ENCODE results near the gene GADD45B. TPM values are rescaled to one million over a fixed set of nuclear protein-coding genes. Genes with fewer than 3 reads are reported as not detected.

GADD45B gene
- total RNA-seq, 2 donors from 2014 or later = 16.5 to 23.6 TPM

DNA sequence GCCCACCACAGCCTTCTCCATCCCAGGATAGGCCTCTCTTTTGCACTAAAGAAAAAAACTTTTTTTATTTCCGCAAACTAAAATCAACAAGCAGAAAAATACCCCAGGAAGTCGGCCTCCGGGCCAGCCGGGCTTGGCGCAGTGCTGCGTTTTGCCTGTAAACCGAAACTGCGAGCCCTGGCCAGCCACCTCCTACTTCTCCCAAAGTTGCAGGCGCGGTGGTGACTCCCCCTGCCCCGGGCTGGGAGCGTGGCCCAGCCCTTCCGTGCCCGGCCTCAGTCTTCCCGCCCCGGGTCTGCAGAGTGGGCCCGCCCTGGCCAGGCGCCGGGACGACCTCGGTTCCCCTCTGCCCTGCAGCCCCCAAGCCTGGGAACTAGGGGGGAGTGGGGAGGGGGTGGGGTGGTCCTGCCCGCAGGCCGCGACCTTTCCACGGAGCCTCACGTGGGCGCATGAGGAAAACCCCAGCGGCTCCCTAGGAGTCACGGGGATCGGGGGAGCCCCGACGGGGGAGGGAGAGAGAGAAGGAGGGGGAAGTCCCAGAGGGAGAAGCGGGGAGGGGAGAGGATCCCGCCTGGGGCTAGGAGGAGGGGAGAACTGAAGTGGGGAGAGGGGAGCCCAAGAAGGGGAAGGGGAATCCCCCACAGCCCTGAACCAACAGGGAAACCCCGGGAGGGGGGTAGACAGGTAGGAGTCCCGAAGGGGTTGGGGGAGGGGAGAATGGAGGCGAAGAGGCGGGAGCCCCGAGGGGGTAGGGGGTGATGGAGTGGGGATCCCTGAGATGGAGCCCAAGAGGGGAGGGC is 3.0 kb downstream of the GADD45B start:
- H3K4me1 Mint-ChIP-seq = peaks cover 2% of the 10 kb centered on the region
- H3K36me3 Mint-ChIP-seq (ENCODE audit: low read depth) = no peaks in the 10 kb centered on the region
- H3K4me3 Mint-ChIP-seq = peak overlapping the region; percentile 95
- Histone ChIP-seq H3K27ac (ENCODE audit: low read depth, low read length) (no peak overlapping the region), H3K9ac (ENCODE audit: extremely low read depth, low read length, poor library complexity, severe bottlenecking) (no peak overlapping the region), H3K27me3 (ENCODE audit: control insufficient read depth, insufficient read depth, low read length, poor library complexity, severe bottlenecking) (no peaks in the 10 kb centered on the region), H3K4me3 (ENCODE audit: low read length) (peak overlapping the region; percentile 96), H3K4me1 (ENCODE audit: control insufficient read depth, insufficient read depth, low read length) (peaks cover 4% of the 10 kb centered on the region), H3K9me3 (ENCODE audit: control insufficient read depth, low read length) (peaks cover 4% of the 10 kb centered on the region), H3K36me3 (ENCODE audit: control insufficient read depth, insufficient read depth, low read length) (no peaks in the 10 kb centered on the region)
- peaks cover 17% of the 10 kb centered on the region for H3K27me3 Mint-ChIP-seq (ENCODE audit: insufficient read depth)
- H3K9me3 Mint-ChIP-seq = peaks cover 13% of the 10 kb centered on the region
- TF ChIP-seq, protein P1, sequence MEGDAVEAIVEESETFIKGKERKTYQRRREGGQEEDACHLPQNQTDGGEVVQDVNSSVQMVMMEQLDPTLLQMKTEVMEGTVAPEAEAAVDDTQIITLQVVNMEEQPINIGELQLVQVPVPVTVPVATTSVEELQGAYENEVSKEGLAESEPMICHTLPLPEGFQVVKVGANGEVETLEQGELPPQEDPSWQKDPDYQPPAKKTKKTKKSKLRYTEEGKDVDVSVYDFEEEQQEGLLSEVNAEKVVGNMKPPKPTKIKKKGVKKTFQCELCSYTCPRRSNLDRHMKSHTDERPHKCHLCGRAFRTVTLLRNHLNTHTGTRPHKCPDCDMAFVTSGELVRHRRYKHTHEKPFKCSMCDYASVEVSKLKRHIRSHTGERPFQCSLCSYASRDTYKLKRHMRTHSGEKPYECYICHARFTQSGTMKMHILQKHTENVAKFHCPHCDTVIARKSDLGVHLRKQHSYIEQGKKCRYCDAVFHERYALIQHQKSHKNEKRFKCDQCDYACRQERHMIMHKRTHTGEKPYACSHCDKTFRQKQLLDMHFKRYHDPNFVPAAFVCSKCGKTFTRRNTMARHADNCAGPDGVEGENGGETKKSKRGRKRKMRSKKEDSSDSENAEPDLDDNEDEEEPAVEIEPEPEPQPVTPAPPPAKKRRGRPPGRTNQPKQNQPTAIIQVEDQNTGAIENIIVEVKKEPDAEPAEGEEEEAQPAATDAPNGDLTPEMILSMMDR (conservative IDR thresholded peaks at IDR 0.05) = no peak
- 24% methylated on average over 39 of the region's 39 CpGs; no CpG with 5 or more reads in 1 of the 2 experiments for whole genome bisulfite sequencing, 2 experiments (ENCODE audit: insufficient coverage in 1 of 2, insufficient read length in 1 of 2)
- DNase-seq = peak; percentile 89
- peak overlapping the region; percentile 87 for H3K27ac Mint-ChIP-seq

DNA sequence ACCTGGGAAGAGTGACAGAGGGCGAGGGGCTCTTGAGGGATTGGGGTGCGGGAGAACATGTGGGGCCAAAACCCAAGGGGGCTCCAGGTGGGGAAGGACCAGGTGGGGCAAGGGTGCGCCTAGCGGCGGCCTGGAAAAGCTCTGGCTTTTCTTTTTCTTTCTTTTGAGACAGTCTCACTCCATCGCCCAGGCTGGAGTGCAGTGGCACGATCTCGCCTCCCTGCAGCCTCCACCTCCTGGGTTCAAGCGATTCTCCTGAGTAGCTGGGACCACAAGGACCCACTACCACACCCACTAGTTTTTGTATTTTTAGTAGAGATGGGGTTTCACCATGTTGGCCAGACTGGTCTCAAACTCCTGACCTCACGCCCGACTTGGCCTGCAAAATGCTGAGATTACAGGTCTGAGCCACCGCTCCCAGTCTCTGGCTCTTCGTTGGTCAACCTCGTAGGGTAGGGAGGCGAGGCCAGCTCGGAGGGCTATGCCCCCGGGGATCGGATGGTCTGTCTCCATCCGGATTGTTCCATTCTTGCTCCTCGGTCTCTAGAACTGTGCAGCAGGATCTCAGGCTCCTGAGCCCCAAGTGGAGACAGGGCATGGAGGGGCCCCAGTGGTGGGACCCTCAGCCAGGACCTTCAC is 3.7 kb downstream of the GADD45B start:
- peak overlapping the region; percentile 96 for H3K4me3 ChIP-seq (ENCODE audit: low read length)
- no peaks in the 10 kb centered on the region for H3K36me3 ChIP-seq (ENCODE audit: control insufficient read depth, insufficient read depth, low read length)
- 57 to 60% methylated on average over 10 to 18 of the region's 20 CpGs for WGBS, 2 experiments (ENCODE audit: insufficient coverage in 1 of 2, insufficient read length in 1 of 2)
- H3K4me1 Mint-ChIP-seq = peaks cover 2% of the 10 kb centered on the region
- no peak overlapping the region for H3K27ac Mint-ChIP-seq
- H3K4me1 ChIP-seq (ENCODE audit: control insufficient read depth, insufficient read depth, low read length) = peaks cover 4% of the 10 kb centered on the region
- H3K9me3 Mint-ChIP-seq = peaks cover 15% of the 10 kb centered on the region
- H3K27me3 Mint-ChIP-seq (ENCODE audit: insufficient read depth) = peaks cover 20% of the 10 kb centered on the region
- TF ChIP-seq, protein P1 (conservative IDR thresholded peaks at IDR 0.05) = peak; percentile 78
- H3K4me3 Mint-ChIP-seq = peak overlapping the region; percentile 95
- no peaks in the 10 kb centered on the region for H3K27me3 ChIP-seq (ENCODE audit: control insufficient read depth, insufficient read depth, low read length, poor library complexity, severe bottlenecking)
- H3K9me3 ChIP-seq (ENCODE audit: control insufficient read depth, low read length) = peaks cover 4% of the 10 kb centered on the region
- no peaks in the 10 kb centered on the region for H3K36me3 Mint-ChIP-seq (ENCODE audit: low read depth)
- DNase-seq = no peak
- H3K27ac ChIP-seq (ENCODE audit: low read depth, low read length) = no peak overlapping the region
- no peak overlapping the region for H3K9ac ChIP-seq (ENCODE audit: extremely low read depth, low read length, poor library complexity, severe bottlenecking)

DNA sequence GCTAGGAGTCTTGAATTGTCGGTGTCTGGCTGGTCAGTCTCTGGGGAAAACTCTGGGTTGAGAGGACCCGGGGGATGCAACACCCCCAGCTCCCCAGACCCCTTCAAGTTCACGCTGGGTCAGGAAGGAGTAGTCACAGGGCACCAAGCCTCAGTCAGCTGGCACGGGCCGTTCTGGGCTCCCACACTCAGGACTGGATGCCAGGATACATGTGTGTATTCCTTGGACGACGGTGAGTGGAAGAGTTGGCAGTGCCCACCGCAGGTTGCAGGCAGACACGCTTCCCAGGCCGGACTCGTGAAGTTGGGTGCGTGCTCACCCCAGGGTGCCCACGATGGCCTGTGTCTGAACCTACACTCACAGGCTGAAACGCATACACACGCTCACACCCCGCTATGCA is 5.5 kb downstream of the GADD45B start:
- Histone ChIP-seq H3K9ac (ENCODE audit: extremely low read depth, low read length, poor library complexity, severe bottlenecking) (no peak overlapping the region), H3K9me3 (ENCODE audit: control insufficient read depth, low read length) (peaks cover 4% of the 10 kb centered on the region), H3K4me3 (ENCODE audit: low read length) (no peak overlapping the region), H3K36me3 (ENCODE audit: control insufficient read depth, insufficient read depth, low read length) (no peaks in the 10 kb centered on the region), H3K27ac (ENCODE audit: low read depth, low read length) (no peak overlapping the region), H3K27me3 (ENCODE audit: control insufficient read depth, insufficient read depth, low read length, poor library complexity, severe bottlenecking) (no peaks in the 10 kb centered on the region), H3K4me1 (ENCODE audit: control insufficient read depth, insufficient read depth, low read length) (no peaks in the 10 kb centered on the region)
- TF ChIP-seq, protein P1 (conservative IDR thresholded peaks at IDR 0.05) = no peak
- no peak overlapping the region for H3K4me3 Mint-ChIP-seq
- no peak overlapping the region for H3K27ac Mint-ChIP-seq
- peaks cover 21% of the 10 kb centered on the region for H3K27me3 Mint-ChIP-seq (ENCODE audit: insufficient read depth)
- peaks cover 2% of the 10 kb centered on the region for H3K4me1 Mint-ChIP-seq
- peak; percentile 39 for DNase-seq
- 91 to 92% methylated on average over 15 to 16 of the region's 16 CpGs for WGBS, 2 experiments (ENCODE audit: insufficient coverage in 1 of 2, insufficient read length in 1 of 2)
- peaks cover 15% of the 10 kb centered on the region for H3K9me3 Mint-ChIP-seq
- no peaks in the 10 kb centered on the region for H3K36me3 Mint-ChIP-seq (ENCODE audit: low read depth)
